Large intestine (tissue), 3 donors: ENCODE data around the gene FCSK. TPM values are rescaled to one million over a fixed set of nuclear protein-coding genes. Genes with fewer than 3 reads are reported as not detected.

Source experiments
- DNase-seq, 2 donors: peaks; one replicate each; pipeline versions ENCODE4 v3.0.0 to v3.0.0-alpha.2; 2013
- H3K27ac ChIP-seq: one replicate; pipeline ENCODE4 v1.5.1; 2013; ENCODE audit warnings: low read length
- H3K27me3 ChIP-seq: 2 replicates; pipeline ENCODE4 v1.6.1; 2013; ENCODE audit warnings: low read length; ENCODE audit not compliant: control insufficient read depth, insufficient read depth
- H3K36me3 ChIP-seq: 2 replicates; pipeline ENCODE4 v1.6.1; 2013; ENCODE audit warnings: low read length; ENCODE audit not compliant: control insufficient read depth, insufficient read depth
- H3K4me1 ChIP-seq: one replicate; pipeline ENCODE4 v1.6.1; 2013; ENCODE audit warnings: low read length; ENCODE audit not compliant: control insufficient read depth, insufficient read depth
- H3K4me3 ChIP-seq: one replicate; pipeline ENCODE4 v1.5.1; 2013; ENCODE audit warnings: low read length
- H3K9me3 ChIP-seq: one replicate; pipeline ENCODE4 v1.6.1; 2013; ENCODE audit warnings: mild to moderate bottlenecking, low read depth, low read length, moderate library complexity; ENCODE audit not compliant: control insufficient read depth
- WGBS: methylation state at CpG from one replicate; pipeline ENCODE4 v1.1.5; 2013; ENCODE audit warnings: low lambda C conversion rate; ENCODE audit not compliant: insufficient coverage; 5-methylcytosine and 5-hydroxymethylcytosine counted together
- polyA plus RNA-seq: library from polyadenylated mRNA; unstranded; fragments of 120-200 nt; gene quantifications from one replicate; pipeline ENCODE4 v1.2.1, GENCODE V29; 2013

The FCSK gene
- polyA plus RNA-seq, 1 donor, result 38.0 TPM

DNA sequence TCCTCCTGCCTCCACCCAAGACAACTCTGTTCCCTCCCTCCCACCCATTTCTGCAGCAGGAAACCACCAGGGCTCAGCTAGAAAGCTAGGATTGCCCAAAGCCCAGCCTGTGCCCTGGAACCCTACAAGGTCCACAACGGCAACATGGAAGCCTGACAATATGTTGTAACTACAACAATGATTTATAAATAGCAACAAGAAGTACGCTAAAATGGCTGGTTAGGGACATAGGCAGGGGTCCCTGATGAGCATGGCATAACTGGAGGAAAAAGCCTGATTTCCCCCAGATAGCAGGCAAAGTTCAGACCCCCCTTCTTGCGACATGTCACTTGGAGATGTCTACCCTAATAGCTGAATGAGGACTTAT lies 22.1 kb upstream of the FCSK start:
- no peak overlapping the region for H3K4me3 ChIP-seq
- H3K4me1 ChIP-seq, result peaks cover 75% of the 10 kb centered on the region
- WGBS, result 14% methylated on average over 1 of the region's 3 CpGs
- peak overlapping the region; percentile 67 for H3K27ac ChIP-seq
- H3K27me3 ChIP-seq, result no peaks in the 10 kb centered on the region
- peak in 1 of 2 donors; percentile 51 for DNase-seq
- peaks cover 12% of the 10 kb centered on the region for H3K36me3 ChIP-seq
- H3K9me3 ChIP-seq, result no peaks in the 10 kb centered on the region

DNA sequence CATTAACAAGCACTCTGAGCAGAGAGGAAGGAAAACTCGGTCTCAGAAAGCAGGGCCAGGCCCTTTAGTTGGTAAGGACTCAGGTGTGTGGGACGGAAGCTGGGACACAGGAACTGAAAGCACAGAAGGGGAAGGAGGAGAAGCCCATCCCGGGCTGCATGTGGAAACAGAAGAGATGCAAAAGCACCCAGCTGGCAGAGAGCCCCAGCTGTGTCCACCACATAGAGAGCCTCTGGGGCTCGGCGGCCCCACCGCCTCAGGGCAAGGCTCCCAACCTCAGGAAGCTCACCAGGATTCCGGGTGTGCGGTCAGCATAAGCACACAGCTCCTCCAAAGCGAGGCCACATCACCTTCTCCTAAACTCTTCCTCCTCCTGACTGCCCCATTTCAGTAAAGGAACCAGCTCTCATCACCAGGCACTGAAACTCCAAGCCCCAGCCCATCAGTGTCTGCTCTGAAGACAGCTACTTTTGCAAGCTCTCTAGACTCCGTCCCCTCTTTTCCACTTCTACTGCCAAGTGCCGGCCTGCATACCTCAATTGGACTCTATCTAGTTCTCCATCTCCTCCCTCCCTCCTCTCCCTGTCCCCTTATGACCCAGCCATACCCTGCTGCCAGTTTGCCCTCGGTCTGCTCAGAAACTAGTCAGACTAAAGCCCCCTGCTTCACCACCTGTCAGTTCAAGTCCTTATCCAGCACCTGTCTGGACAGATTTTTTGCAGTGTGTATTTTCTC lies 21.5 kb upstream of the FCSK start:
- Histone ChIP-seq H3K27ac (peak overlapping the region; percentile 67), H3K4me3 (no peak overlapping the region), H3K36me3 (peaks cover 12% of the 10 kb centered on the region), H3K4me1 (peaks cover 75% of the 10 kb centered on the region), H3K27me3 (no peaks in the 10 kb centered on the region), H3K9me3 (no peaks in the 10 kb centered on the region)
- 29% methylated on average over 4 of the region's 12 CpGs for WGBS
- no peak for DNase-seq

DNA sequence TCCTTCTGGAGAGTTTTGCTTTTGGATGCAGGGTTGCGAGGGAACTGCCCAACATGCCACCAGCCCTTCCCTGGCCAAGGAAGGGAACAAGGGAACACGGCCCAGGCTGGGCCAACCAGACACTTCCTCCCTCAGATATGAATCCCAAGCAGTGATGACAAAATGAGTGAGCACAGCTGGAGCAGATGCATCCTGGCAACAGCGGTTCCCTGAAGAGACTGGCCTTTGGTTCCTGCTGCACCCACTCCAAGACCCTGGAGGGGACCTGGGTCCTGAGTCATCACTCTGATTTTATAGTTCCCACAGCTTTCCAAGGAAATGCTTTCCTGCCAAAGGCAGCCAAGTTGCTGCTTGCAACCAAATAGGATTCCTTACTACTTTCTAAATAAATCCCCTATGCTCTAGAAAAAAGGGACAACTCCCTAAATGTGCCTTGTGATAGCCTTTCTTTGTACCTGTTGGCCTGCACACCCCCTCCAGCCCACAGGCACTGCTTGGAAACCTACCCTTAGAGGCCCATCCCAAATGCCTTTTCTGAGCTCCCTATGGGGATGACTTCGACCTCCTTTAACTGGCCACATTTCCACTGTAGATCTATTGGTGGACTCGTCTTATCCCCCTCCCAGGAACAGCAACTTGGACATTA lies 20.8 kb upstream of the FCSK start:
- no peak overlapping the region for H3K4me3 ChIP-seq
- H3K27me3 ChIP-seq, result no peaks in the 10 kb centered on the region
- no peaks in the 10 kb centered on the region for H3K9me3 ChIP-seq
- H3K27ac ChIP-seq, result peak overlapping the region; percentile 67
- H3K36me3 ChIP-seq, result peaks cover 12% of the 10 kb centered on the region
- peaks cover 70% of the 10 kb centered on the region for H3K4me1 ChIP-seq
- WGBS, result no CpG with 5 or more reads among the region's 5 CpGs
- peak in 1 of 2 donors; percentile 60 for DNase-seq

DNA sequence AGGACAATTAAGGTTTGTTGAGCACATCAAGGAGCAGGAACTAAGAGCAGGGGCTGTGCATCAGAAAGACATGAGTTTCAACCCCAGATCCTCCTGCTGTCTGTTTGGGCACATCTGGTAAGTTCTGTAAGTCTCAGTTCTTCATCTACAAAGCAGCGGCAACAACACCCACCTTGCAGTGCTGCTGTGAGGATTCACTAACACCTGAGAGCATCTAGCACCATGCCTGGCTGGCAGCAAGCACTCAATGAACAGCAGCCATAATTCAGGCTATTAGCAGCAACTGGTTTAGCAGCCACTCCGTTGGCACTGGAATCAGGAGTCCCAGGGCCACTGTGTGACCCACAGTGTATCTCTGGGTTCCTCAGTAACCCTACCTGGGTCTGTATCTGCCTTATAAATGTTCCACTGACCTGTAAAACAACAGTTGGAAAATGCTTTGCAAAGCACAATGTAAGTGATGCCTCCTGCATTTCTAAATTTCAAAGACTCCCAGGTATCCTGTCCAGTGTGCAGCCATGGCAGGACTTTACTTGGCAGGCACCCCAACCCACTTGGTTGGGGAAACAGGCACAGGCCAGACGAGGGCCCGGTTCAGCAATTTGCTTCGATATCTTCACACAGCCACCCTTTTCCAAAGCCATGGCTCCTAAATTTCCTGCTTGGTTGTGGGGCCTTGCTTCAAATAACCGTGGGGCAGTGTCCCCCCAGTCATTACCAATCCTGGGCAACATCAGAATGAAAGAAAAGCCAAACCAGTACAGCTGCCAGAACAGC lies 19.7 kb upstream of the FCSK start:
- Histone ChIP-seq H3K27me3 (no peaks in the 10 kb centered on the region), H3K27ac (no peak overlapping the region), H3K36me3 (peaks cover 12% of the 10 kb centered on the region), H3K4me1 (peaks cover 60% of the 10 kb centered on the region), H3K9me3 (no peaks in the 10 kb centered on the region), H3K4me3 (no peak overlapping the region)
- no CpG with 5 or more reads among the region's 6 CpGs for WGBS
- DNase-seq, result no peak

DNA sequence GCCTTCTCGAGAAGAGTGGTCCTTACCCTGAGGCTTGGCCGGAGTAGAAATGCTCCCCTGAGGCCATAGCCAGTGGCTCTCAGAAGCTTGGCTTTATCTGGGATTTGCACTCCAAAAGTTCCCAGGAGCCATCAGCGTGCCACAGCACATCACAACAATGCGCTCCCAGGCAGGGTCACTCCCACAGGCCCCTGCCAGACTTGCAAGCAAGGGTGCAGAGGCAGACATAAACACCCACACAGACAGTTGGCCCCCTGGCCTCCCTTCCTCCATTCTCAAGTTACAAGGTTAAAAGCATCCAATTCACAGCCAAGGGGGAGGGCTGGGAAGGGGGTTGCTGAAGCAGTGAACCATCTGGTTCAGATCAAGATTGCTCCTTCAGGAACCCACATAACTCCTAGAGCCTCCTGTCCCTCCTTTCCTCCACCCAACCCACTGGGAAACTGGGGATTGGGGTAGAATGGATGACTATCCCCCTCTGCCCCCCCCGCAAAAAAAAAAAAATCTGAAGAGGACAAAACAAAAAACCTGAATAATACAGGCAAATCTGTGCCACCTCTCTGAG lies 17.3 kb upstream of the FCSK start:
- no peaks in the 10 kb centered on the region for H3K27me3 ChIP-seq
- H3K4me3 ChIP-seq, result peak overlapping the region; percentile 83
- H3K4me1 ChIP-seq, result peaks cover 39% of the 10 kb centered on the region
- H3K27ac ChIP-seq, result peak overlapping the region; percentile 73
- no CpG with 5 or more reads among the region's 5 CpGs for WGBS
- peaks cover 12% of the 10 kb centered on the region for H3K36me3 ChIP-seq
- DNase-seq, result peak in 1 of 2 donors; percentile 54
- no peaks in the 10 kb centered on the region for H3K9me3 ChIP-seq

DNA sequence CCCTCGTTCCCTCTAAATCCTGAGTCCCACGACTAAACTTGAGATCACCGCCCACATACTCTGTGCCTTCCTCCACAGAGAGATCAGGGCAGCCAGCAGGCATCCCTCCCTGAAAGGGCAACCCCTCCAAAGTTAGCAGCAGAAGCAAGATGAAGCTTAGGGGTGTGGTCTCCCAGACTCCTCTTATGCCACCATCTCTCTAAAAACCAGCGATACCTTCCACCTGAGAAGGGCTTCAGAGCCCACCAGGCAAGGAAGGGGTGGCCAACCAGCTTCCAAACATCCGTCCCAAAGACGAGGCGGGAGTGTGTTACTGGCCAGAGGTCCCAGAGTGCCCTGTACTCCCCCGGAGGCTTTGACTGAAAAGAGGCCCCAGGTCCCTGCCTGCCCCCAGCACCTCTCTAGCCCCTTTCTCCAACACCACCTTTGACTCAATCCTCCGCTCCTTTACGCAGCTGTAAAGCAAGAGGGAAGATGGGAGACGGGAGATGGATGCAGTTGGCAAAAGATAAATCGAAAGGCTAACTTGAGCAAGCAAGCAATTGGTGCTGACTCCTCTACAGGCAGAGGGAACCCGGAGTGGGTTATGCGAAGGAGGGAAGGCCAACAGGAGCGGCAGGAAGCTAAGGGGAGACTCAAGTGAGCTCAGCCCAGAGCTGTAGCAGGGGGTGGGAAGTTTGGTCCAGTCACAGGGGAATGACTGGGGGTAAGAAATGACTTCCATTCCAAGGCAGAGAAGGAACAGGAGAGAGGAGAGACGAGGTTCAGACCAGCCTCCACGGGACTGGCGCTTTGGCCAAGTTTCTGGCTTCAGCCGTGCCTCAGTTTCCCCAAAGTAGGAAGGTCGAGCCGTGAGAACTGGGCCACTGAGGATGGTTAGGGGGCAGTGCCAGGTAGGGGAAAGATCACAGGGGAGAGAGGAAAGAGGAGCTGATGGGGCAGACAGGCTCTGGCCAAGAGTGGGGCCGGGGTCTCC lies 16.5 kb upstream of the FCSK start:
- peak in 1 of 2 donors; percentile 45 for DNase-seq

DNA sequence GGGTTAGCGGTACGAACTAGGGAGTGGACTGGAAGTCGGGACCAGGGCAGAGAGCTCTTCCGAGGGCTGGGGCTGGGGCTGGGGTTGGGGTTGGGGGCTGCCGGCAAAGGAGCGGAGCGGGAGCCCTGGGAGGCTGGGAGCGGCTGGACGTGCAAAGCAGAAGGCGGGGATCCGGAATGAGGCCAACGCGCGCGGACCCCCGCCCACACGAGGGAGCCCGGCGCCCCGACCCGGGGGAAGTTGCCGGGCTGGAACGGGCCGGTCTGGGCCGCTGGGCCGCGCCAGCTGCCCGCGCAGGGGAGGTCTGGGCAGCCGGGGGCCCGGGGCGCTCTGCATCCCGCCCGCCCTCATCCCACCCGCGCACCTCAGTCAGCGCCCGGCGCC lies 15.8 kb upstream of the FCSK start:
- H3K27ac ChIP-seq, result peak overlapping the region; percentile 73
- peak overlapping the region; percentile 83 for H3K4me3 ChIP-seq
- no CpG with 5 or more reads among the region's 39 CpGs for WGBS
- H3K9me3 ChIP-seq, result no peaks in the 10 kb centered on the region
- no peak for DNase-seq
- H3K36me3 ChIP-seq, result peaks cover 12% of the 10 kb centered on the region
- peaks cover 26% of the 10 kb centered on the region for H3K4me1 ChIP-seq
- H3K27me3 ChIP-seq, result no peaks in the 10 kb centered on the region

More for the DNA sequence above, 16.5 kb upstream of the FCSK start:
- peak overlapping the region; percentile 83 for H3K4me3 ChIP-seq
- H3K36me3 ChIP-seq, result peaks cover 12% of the 10 kb centered on the region
- H3K9me3 ChIP-seq, result no peaks in the 10 kb centered on the region
- H3K4me1 ChIP-seq, result peaks cover 31% of the 10 kb centered on the region
- no peaks in the 10 kb centered on the region for H3K27me3 ChIP-seq
- no CpG with 5 or more reads among the region's 22 CpGs for WGBS
- H3K27ac ChIP-seq, result peak overlapping the region; percentile 73

DNA sequence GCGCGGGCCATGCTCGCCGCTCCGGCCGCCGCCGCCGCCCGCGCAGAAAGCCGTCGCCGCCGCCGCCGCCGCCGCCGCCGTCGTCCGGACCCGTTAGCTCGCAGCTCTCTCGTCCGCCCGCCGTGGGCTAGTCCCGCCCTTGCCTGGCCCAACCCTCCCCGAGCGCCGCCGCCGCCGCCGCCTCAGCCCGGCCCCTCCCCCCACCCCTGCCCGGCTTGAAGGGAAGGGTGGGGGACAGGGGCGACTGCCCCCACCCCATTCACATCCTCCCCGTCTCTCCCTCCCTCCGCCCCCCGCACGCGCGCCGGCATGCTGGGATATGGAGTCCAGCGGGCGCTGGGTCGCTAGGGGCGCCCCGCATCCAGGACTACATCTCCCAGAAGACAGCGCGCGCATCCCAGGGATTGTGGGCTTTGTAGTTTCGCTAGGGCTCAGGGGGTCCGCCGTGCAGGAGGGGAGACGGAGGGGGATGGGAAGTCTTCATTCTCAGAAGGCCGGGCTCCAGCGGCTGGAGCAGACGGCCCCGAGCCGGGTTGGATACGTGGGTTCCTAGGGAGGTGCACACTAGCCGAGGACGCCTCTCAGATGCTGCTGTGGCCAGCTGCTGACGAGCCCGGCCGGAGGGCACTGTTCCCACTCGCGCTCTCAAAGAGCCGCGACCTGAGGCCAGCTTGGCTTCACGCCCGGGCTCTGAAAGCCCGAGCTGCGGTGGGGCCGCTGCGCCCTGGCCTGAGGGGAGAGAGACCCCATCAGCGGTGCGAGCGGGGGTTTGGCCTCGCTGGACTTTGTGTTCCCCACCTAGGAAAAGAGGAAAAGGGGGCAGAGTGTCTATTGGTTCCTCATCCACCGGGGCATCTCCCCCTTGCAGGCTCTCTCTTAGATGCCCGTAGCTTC lies 15.2 kb upstream of the FCSK start, which contains the start of gene ST3GAL2:
Gene ST3GAL2 (minus strand): TSS at position 132 of the 894 bp plus-strand sequence. CDS start 40,570 bp downstream, outside the sequence.
- Histone ChIP-seq H3K4me1 (peaks cover 26% of the 10 kb centered on the region), H3K27me3 (no peaks in the 10 kb centered on the region), H3K4me3 (peak within 1 kb of the TSS; percentile 84), H3K9me3 (no peaks in the 10 kb centered on the region), H3K36me3 (peaks cover 9% of the 10 kb centered on the region), H3K27ac (peak within 1 kb of the TSS; percentile 73)
- WGBS, result no CpG with 5 or more reads among the region's 86 CpGs
- DNase-seq, result peak; percentile 95
